Body of pancreas (tissue), 4 donors: ENCODE data around the gene HSFX3.
"Not testable (repeated sequence)": the region's sequence is repeated elsewhere in the genome, so short reads cannot be mapped to it uniquely, and the experiment has no call there.

Experiments used
- CTCF ChIP-seq, 7 experiments: fragments of 450-650 bp in 4 of 7; fragments of 200-600 bp in 3 of 7; sonication (generic) in 3 of 7; IDR thresholded peaks; one replicate each; pipeline ENCODE4 v1.5.1; 2016 to 2019; ENCODE audit warnings: antibody characterized with exemption in 7 of 7
- POLR2A ChIP-seq, 3 donors: fragments of 450-650 bp; IDR thresholded peaks; one replicate each; pipeline ENCODE4 v1.6.1; 2016; ENCODE audit warnings: antibody characterized with exemption in 3 of 3, mild to moderate bottlenecking in 2 of 3

- TF ChIP-seq CTCF, POLR2A (IDR thresholded peaks at IDR 0.05): not testable (repeated sequence)
Measured at GRCh38 chrX:149520636-149521277, 29.0 kb downstream of the HSFX3 start.
